Measurements from ENCODE around the gene IGFL1.
"Not testable (repeated sequence)": the region's sequence is repeated elsewhere in the genome, so short reads cannot be mapped to it uniquely, and the experiment has no call there.

Gene IGFL1

GRCh38 chr19:46229442-46229841, at the start of gene IGFL1:
TSS of gene IGFL1 (plus strand) at chr19:46229742. CDS start at chr19:46229775, 33 bp downstream.
- DNase-seq: no peak

- no peak for DNase-seq
Observed at GRCh38 chr19:46180701-46181387, 48.7 kb upstream of the IGFL1 start.

GRCh38 chr19:46181388-46181779, 48.2 kb upstream of the IGFL1 start:
- peak; percentile 48 for DNase-seq

GRCh38 chr19:46182476-46182875, 47.1 kb upstream of the IGFL1 start:
- no peak for DNase-seq

GRCh38 chr19:46184775-46185710, 44.5 kb upstream of the IGFL1 start:
- not testable (repeated sequence) for DNase-seq

GRCh38 chr19:46186101-46186716, 43.3 kb upstream of the IGFL1 start:
- no peak for DNase-seq

GRCh38 chr19:46186717-46187101, 42.8 kb upstream of the IGFL1 start:
- no peak for DNase-seq

- no peak for DNase-seq
Observed at GRCh38 chr19:46189971-46190888, 39.3 kb upstream of the IGFL1 start.

GRCh38 chr19:46191356-46191755, 38.2 kb upstream of the IGFL1 start:
- DNase-seq: no peak

GRCh38 chr19:46191972-46192371, 37.6 kb upstream of the IGFL1 start:
- DNase-seq: no peak

GRCh38 chr19:46192626-46192991, 36.9 kb upstream of the IGFL1 start:
- not testable (repeated sequence) for DNase-seq

- DNase-seq: peak; percentile 36
Observed at GRCh38 chr19:46192992-46193650, 36.4 kb upstream of the IGFL1 start.

- no peak for DNase-seq
Observed at GRCh38 chr19:46193678-46194077, 35.9 kb upstream of the IGFL1 start.

- DNase-seq: no peak
Observed at GRCh38 chr19:46195104-46195503, 34.4 kb upstream of the IGFL1 start.

- DNase-seq: not testable (repeated sequence)
Observed at GRCh38 chr19:46195919-46196318, 33.6 kb upstream of the IGFL1 start.

GRCh38 chr19:46196410-46197124, 33.0 kb upstream of the IGFL1 start:
- DNase-seq: no peak

- DNase-seq: no peak
Observed at GRCh38 chr19:46197314-46198070, 32.0 kb upstream of the IGFL1 start.

GRCh38 chr19:46198756-46199155, 30.8 kb upstream of the IGFL1 start:
- DNase-seq: no peak

- DNase-seq: no peak
Observed at GRCh38 chr19:46201454-46202310, 27.9 kb upstream of the IGFL1 start.

GRCh38 chr19:46202426-46202825, 27.1 kb upstream of the IGFL1 start:
- no peak for DNase-seq
